Kidney (tissue), 14 donors: ENCODE measurements around the gene LRRC49. TPM values are rescaled to one million over a fixed set of nuclear protein-coding genes. Genes with fewer than 3 reads are reported as not detected.

Experiments
- DNase-seq, 5 donors: peaks; one replicate each; pipeline ENCODE4 v3.0.0-alpha.2; 2013 to 2020
- FAIRE-seq: peaks from 2 replicates; lab custom pipeline; 2012; peaks lifted over from hg19 to GRCh38; lab: Jason Lieb, UNC
- H3K27ac ChIP-seq, 2 donors: one replicate each; pipeline ENCODE4 v1.7.0; 2013; ENCODE audit warnings: low read depth in 2 of 2, low read length in 2 of 2, inconsistent platforms in 1 of 2
- H3K27me3 ChIP-seq: one replicate; pipeline ENCODE4 v1.7.1; 2013; ENCODE audit warnings: low read length, inconsistent platforms; ENCODE audit not compliant: control insufficient read depth, insufficient read depth
- H3K36me3 ChIP-seq, 3 donors: one replicate each; pipeline versions ENCODE4 v1.7.0 to v1.7.1; 2013; ENCODE audit warnings: low read length in 3 of 3, control low read depth in 1 of 3, inconsistent platforms in 1 of 3; ENCODE audit not compliant: insufficient read depth in 3 of 3, control insufficient read depth in 2 of 3
- H3K4me1 ChIP-seq, 3 donors: one replicate each; pipeline versions ENCODE4 v1.7.0 to v1.7.1; 2013; ENCODE audit warnings: low read length in 3 of 3, inconsistent platforms in 1 of 3, low read depth in 1 of 3; ENCODE audit not compliant: control insufficient read depth in 2 of 3, insufficient read depth in 2 of 3
- H3K4me3 ChIP-seq, 3 donors: one replicate each; pipeline versions ENCODE4 v1.7.0 to v1.8.1; 2013; ENCODE audit warnings: low read length in 3 of 3, control low read depth in 1 of 3, inconsistent platforms in 1 of 3
- H3K9ac ChIP-seq, 3 donors: one replicate each; pipeline versions ENCODE4 v1.7.0 to v1.7.1; 2013; ENCODE audit warnings: low read length in 3 of 3, control low read depth in 1 of 3, inconsistent platforms in 1 of 3
- H3K9me3 ChIP-seq, 3 donors: one replicate each; pipeline versions ENCODE4 v1.7.0 to v1.7.1; 2013; ENCODE audit warnings: low read length in 3 of 3, control low read depth in 1 of 3, inconsistent platforms in 1 of 3; ENCODE audit not compliant: control insufficient read depth in 2 of 3, insufficient read depth in 1 of 3
- CTCF ChIP-seq: IDR thresholded peaks from 3 replicates; pipeline ENCODE4 v1.5.1; 2012; ENCODE audit warnings: mild to moderate bottlenecking, moderate library complexity, borderline replicate concordance; ENCODE audit not compliant: insufficient read depth; ENCODE audit errors: extremely low read depth
- intact Hi-C: fragments of 100-400 bp; cut with DNase I; formaldehyde crosslinking; loops from one replicate; pipeline ENCODE4 v1.11.1; 2022
- polyA plus RNA-seq: library from polyadenylated mRNA; stranded (reverse); fragments of 350-450 nt; fragmentation: Illumina TruSeq; extraction: RNeasy Lipid Tissue Mini Kit (QIAGEN cat#74804); gene quantifications from one replicate; pipeline ENCODE4 v1.2.3, GENCODE V29; 2014; ENCODE audit warnings: low read depth, low replicate concordance; ENCODE audit not compliant: insufficient read depth
- total RNA-seq: library from RNA; stranded (reverse); fragmentation: NEBNext Ultra II Directional; extraction: Animal tissue kit (Norgen Biotek cat#: 25700); gene quantifications from one replicate; pipeline ENCODE4 v1.2.1, GENCODE V29; 2021
- donor health status: control.
- donor health status: control.
- donor health status: control.
- donor health status: control.
- donor health status: control.
- donor health status: DM: yes; HTN: yes; CAD: no.
- donor health status: Normal renal cell carcinoma (clear cell type).

Gene LRRC49
- total and polyA plus RNA-seq, 2 donors from 2014 or later: 13.2 to 14.2 TPM

GRCh38 chr15:70954733-70955132 lies 62.1 kb downstream of the LRRC49 start:
- DNase-seq (peak in 1 of 5 donors; percentile 52), FAIRE-seq (no peak)
- Histone ChIP-seq H3K4me3 (no peak overlapping the region), H3K9ac (no peak overlapping the region), H3K4me1 (no peaks in the 10 kb centered on the region), H3K9me3 (peaks cover 0 to 10% (median 0%) of the 10 kb centered on the region in 3 donors), H3K36me3 (no peaks in the 10 kb centered on the region), H3K27me3 (no peaks in the 10 kb centered on the region), H3K27ac (no peak overlapping the region)
- no peak for TF ChIP-seq CTCF
- intact Hi-C loops: no loop called here

GRCh38 chr15:70955151-70955550 lies 62.5 kb downstream of the LRRC49 start:
- no peaks in the 10 kb centered on the region for H3K27me3 ChIP-seq
- intact Hi-C loops: no loop called here
- TF ChIP-seq CTCF: no peak
- no peak overlapping the region for H3K9ac ChIP-seq
- no peaks in the 10 kb centered on the region for H3K36me3 ChIP-seq
- no peak overlapping the region for H3K27ac ChIP-seq
- FAIRE-seq: no peak
- no peak overlapping the region for H3K4me3 ChIP-seq
- H3K9me3 ChIP-seq: peaks cover 0 to 10% (median 0%) of the 10 kb centered on the region in 3 donors
- DNase-seq: no peak
- no peaks in the 10 kb centered on the region for H3K4me1 ChIP-seq

GRCh38 chr15:70956201-70956995 lies 63.8 kb downstream of the LRRC49 start:
- Histone ChIP-seq H3K4me1 (no peaks in the 10 kb centered on the region), H3K27ac (no peak overlapping the region), H3K27me3 (no peaks in the 10 kb centered on the region), H3K9me3 (peaks cover 0 to 2% (median 0%) of the 10 kb centered on the region in 3 donors), H3K4me3 (no peak overlapping the region), H3K9ac (no peak overlapping the region), H3K36me3 (no peaks in the 10 kb centered on the region)
- TF ChIP-seq CTCF: no peak
- FAIRE-seq (no peak), DNase-seq (no peak)
- intact Hi-C loops: no loop called here
